Inflammatory macrophage (primary cell): ENCODE measurements around the gene TTLL3.
"Not testable (repeated sequence)": the region's sequence is repeated elsewhere in the genome, so short reads cannot be mapped to it uniquely, and the experiment has no call there.

Experiments used
- DNase-seq, 2 donors: peaks; one replicate each; pipeline ENCODE4 v3.0.0-alpha.2; 2020 to 2022

The TTLL3 gene

GRCh38 chr3:9869955-9870354 is 59.9 kb downstream of the TTLL3 start:
- no peak for DNase-seq

GRCh38 chr3:9870978-9871377 is 60.9 kb downstream of the TTLL3 start:
- no peak for DNase-seq

DNA sequence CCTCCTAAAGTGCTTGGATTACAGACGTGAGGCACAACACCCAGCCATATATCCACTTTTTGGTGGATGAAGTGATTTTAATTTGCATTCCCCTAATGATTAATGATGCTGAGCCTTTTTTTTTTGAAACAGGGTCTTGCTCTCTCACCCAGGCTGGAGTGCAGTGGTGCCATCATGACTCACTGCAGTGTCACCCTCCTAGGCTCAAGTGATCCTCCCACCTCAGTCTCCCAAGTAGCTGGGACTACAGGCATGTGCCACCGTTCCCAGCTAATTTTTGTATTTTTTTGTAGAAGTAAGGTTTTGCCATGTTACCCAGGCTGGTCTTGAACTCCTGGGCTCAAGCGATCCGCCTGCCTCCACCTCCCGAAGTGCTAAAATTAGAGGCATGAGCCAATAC is 62.0 kb downstream of the TTLL3 start:
- DNase-seq = peak in 1 of 2 donors; percentile 31

DNA sequence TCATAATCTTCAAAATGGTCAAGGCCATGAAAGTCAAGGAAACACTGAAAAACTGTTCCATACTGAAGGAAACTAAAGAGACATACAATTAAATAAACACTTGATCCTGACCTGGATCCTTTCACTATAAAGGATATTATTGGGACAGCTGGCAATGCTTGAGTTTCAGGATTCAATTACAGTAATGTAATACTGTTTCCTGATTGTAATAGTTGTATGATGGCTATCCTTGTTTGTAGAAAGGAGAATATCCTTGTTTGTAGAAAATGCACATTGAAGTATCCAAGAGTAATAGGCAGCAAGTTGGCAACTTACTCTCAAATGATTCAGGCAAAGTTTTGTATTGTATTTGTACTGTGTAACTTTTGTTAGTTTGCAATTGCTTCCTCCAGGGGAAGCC is 65.4 kb downstream of the TTLL3 start:
- no peak for DNase-seq

DNA sequence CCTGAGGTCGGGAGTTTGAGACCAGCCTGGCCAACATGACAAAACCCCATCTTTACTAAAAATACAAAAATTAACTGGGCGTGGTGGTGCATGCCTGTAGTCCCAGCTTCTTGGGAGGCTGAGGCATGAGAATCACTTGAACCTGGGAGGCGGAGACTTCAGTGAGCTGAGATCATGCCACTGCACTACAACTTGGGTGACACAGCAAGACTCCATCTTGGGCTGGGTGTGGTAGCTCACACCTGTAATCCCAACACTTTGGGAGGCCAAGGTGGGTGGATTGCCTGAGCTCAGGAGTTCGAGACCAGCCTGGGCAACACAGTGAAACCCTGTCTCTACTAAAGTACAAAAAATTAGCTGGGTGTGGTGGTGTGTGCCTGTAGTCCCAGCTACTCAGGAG is 66.2 kb downstream of the TTLL3 start:
- DNase-seq = not testable (repeated sequence)

DNA sequence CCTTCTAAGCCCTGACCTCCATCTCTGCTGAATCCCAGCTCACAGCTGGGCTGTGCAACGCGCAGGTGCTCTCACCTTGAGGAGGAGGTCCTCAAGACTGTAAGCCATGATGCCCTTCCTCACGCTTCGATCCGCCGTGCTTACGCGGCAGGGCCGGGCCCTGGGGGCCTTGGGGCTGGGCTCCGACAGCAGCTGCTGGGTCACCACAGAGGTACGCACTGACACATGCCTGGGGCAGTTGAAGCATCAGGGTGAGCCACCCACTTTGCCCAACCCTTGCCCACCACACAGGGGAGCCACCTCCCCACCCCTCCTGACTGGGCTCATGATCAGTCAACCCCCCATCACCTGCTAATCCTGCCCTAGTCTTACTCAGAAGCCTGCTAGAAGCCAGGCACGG is 66.9 kb downstream of the TTLL3 start:
- no peak for DNase-seq

DNA sequence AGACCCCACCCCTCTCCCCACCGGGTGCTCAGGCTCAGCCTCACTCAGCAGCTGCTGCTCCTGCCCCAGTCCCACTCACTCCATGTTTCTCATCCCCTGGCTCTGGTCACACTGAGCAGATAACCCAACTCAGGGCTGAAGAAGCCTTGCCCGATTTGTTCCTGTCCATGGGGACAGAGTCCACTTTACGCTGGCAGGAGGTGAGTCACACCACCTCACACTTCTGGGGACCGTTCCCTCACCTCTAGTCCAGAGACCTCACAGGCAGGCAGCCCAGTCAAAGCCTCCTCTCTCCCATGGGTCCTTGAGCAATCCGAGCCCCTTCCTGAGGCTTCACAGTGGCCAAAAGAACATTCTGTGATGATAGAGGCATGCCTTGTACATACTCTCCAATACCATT is 68.6 kb downstream of the TTLL3 start:
- no peak for DNase-seq

GRCh38 chr3:9879830-9880549 is 69.9 kb downstream of the TTLL3 start, which contains the start of gene CIDEC:
TSS of gene CIDEC (minus strand) at chr3:9880253. CDS start at chr3:9878486, 1,767 bp downstream.
- DNase-seq = no peak

- DNase-seq = no peak
Measured at GRCh38 chr3:9881441-9881840, 71.4 kb downstream of the TTLL3 start.

DNA sequence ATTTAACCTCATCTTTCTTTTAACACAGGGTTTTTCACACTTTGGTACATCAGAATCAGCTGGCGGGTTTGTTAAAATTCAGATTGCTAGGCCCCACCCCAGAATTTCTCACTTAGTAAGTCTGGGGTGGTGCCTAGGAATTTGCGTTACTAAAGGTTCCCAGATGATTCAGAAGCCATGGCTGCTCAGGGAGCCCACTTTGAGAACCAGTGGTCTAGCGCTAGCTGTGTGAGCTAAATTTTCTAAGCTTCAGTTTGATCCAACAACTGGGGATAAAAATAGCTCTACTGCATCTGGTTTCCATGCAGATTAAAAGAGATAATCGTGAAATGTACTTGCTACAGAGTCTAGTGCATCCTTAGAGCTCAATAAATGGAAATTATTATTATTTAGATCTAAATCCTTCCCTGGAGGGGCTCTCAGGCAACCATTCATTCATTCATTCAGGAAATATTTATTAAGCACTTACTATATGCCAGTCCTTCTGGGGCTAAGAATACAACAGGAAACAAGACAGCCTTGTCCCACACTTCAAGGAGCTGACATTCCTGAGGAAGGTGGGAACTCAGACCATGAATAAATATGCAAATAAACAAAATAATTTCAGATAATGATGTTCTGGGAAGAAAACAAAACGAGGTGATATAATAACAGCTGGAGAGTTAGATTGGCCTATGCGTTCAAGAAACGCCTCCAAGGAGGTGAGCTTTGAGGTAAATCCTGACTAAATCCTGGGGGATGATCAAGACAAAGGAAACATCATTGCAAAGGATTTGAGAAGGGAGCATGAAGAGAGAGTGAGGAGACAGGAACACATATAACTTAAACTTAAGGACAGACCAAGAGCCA is 73.9 kb downstream of the TTLL3 start:
- DNase-seq = no peak

DNA sequence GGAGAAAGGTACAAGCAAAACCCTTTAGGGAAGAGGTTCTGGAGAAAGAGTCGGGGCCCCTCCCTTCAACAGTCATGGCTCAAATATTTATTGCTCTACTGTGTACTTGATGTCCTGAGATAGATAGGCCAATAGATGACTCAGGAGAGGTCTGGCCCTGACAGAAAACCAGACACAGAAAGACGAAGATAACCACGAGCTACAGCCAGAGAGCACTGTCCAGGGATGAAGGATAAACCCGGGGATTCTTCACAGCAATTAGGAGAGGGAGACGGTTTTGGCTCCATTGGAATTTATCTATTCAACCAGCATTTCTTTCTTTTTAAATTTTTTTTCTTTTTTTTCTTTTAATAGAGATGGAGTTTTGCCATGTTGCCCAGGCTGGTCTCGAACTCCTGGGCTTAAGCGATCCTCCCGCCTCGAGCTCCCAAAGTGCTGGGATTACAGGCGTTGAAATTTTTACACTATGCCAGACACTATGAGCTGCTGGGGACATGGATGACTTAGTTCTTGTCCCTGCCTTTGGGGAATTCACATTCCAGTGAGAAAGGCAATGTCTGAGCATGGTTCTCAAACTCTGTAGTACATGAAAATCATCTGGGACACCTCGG is 74.6 kb downstream of the TTLL3 start:
- DNase-seq = no peak
